Adrenal gland (tissue), 5 donors: ENCODE data around the gene DPYD.

Experiments used
- POLR2A ChIP-seq, 2 donors: fragments of 450-650 bp; IDR thresholded peaks; one replicate each; pipeline ENCODE4 v1.6.1; 2017; ENCODE audit warnings: antibody characterized with exemption in 2 of 2, mild to moderate bottlenecking in 2 of 2, moderate library complexity in 1 of 2
- TF ChIP-seq, protein P1 (sequence below), 6 experiments: fragments of 450-650 bp in 4 of 6; fragments of 200-600 bp in 2 of 6; sonication (generic) in 1 of 6; IDR thresholded peaks; 1 replicate in 5 of 6; 2 replicates in 1 of 6; pipeline versions ENCODE4 v1.5.1 to v1.8.0; 2016 to 2021; ENCODE audit warnings: antibody characterized with exemption in 6 of 6, mild to moderate bottlenecking in 2 of 6, moderate library complexity in 1 of 6
- donor health status: DM: no; HTN: no; CAD: no.

DNA sequence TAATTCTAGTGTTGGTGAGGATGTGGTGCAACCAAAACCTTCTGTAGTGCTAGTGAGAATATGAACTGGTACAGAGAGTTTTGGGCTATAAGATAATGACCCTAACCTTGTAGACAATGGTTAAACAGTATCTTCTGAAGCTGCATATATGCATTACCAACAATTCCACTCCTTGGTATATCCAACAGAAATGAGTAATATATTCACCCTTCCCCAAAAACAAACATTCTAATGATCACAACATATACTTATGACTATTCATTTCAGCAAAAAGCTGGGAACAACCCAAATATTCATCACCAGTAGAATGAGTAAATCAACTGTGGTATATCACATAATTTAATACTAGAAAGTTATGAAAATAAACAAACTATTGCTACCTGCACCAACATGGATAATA, 39.6 kb upstream of the DPYD start:
- TF ChIP-seq, protein P1, sequence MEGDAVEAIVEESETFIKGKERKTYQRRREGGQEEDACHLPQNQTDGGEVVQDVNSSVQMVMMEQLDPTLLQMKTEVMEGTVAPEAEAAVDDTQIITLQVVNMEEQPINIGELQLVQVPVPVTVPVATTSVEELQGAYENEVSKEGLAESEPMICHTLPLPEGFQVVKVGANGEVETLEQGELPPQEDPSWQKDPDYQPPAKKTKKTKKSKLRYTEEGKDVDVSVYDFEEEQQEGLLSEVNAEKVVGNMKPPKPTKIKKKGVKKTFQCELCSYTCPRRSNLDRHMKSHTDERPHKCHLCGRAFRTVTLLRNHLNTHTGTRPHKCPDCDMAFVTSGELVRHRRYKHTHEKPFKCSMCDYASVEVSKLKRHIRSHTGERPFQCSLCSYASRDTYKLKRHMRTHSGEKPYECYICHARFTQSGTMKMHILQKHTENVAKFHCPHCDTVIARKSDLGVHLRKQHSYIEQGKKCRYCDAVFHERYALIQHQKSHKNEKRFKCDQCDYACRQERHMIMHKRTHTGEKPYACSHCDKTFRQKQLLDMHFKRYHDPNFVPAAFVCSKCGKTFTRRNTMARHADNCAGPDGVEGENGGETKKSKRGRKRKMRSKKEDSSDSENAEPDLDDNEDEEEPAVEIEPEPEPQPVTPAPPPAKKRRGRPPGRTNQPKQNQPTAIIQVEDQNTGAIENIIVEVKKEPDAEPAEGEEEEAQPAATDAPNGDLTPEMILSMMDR (IDR thresholded peaks at IDR 0.05), result no peak
- no peak for TF ChIP-seq POLR2A (IDR thresholded peaks at IDR 0.05)
